ENCODE results near the gene RPL27. TPM values are rescaled to one million over a fixed set of nuclear protein-coding genes. Genes with fewer than 3 reads are reported as not detected.

Gene RPL27
- total and polyA plus RNA-seq, 2 of the 13 experiments (the other 11 are each of a cell fraction or from before 2014, with no cell fraction given): 1,585 to 5,840 TPM

DNA sequence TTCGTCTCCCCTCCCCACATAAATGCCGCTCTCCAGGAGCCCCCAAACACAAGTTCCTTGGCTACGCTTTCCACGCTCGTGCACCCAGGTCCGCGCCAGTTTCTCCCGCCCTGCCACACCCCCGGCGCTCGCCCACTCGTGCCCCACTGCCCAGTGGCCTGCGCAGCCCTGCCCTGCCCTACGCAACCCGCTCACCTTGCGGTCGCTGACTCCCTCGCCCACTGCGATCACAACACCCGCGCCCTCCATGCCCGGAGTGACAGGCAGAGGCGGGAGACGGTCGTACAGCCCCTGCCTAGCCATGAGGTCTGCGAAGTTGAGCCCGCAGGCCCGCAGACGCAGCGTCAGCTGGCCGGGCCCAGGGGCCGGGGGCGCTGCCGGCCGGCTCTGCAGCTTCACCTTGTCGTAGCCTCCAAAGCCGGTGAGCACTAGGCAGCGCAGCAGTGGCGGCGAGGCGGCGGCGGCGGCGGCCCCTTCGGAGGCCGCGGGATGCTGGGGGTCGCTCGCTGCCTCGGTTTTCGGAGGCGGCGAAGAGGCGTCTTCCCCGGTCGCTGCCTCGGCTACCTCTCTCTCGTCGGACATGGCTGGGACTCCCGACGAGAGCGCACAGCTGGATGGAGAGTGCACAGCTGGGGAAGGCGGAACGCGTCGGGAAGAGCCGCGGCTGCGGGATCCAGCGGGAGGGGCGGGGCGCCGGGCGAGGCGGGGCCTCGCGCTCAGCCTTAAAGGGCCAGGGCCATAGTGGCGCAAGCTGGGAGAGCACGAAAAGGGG lies 23.7 kb downstream of the RPL27 start, which contains the start of gene VAT1 (continued):
- TF ChIP-seq, protein P1, sequence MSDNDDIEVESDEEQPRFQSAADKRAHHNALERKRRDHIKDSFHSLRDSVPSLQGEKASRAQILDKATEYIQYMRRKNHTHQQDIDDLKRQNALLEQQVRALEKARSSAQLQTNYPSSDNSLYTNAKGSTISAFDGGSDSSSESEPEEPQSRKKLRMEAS (IDR thresholded peaks at IDR 0.05): peak; percentile 70
- TF ChIP-seq TARDBP (CRISPR knock-in tag; IDR thresholded peaks at IDR 0.05) (peak; percentile 76; the same call in 1 of the 2 replicates), MIER2 (CRISPR knock-in tag; IDR thresholded peaks at IDR 0.05) (no peak; the same call in 1 of the 2 replicates), ZNF761 (CRISPR knock-in tag; conservative IDR thresholded peaks at IDR 0.05) (peak; percentile 88; the same call in 1 of the 2 replicates), ZNF607 (CRISPR knock-in tag; IDR thresholded peaks at IDR 0.05; ENCODE audit: borderline replicate concordance) (peak; percentile 93), ZNF674 (CRISPR knock-in tag; IDR thresholded peaks at IDR 0.05; ENCODE audit: low read depth) (0 out of 2 replicates have a peak, but pooled peaks have one; percentile 35), KAT2B (IDR thresholded peaks at IDR 0.05; ENCODE audit: borderline replicate concordance, low read depth, low read length) (no peak), ZNF605 (CRISPR knock-in tag; IDR thresholded peaks at IDR 0.05) (peak; percentile 67), HMG20A (CRISPR knock-in tag; IDR thresholded peaks at IDR 0.05; ENCODE audit: borderline replicate concordance) (no peak), ZNF235 (CRISPR knock-in tag; IDR thresholded peaks at IDR 0.05; ENCODE audit: borderline replicate concordance) (peak; percentile 29; the same call in 1 of the 2 replicates), SMAD1 (CRISPR knock-in tag; IDR thresholded peaks at IDR 0.05; ENCODE audit: borderline replicate concordance, low read depth) (no peak), EEA1 (CRISPR knock-in tag; IDR thresholded peaks at IDR 0.05; ENCODE audit: borderline replicate concordance) (peak; percentile 90; the same call in 1 of the 2 replicates), PTBP1 (IDR thresholded peaks at IDR 0.05; ENCODE audit: low read depth, low read length, poor library complexity, severe bottlenecking) (peak; percentile 29), ZNF773 (CRISPR knock-in tag; IDR thresholded peaks at IDR 0.05; ENCODE audit: borderline replicate concordance) (peak; percentile 86; the same call in 1 of the 2 replicates)
- TF ChIP-seq, protein P2, sequence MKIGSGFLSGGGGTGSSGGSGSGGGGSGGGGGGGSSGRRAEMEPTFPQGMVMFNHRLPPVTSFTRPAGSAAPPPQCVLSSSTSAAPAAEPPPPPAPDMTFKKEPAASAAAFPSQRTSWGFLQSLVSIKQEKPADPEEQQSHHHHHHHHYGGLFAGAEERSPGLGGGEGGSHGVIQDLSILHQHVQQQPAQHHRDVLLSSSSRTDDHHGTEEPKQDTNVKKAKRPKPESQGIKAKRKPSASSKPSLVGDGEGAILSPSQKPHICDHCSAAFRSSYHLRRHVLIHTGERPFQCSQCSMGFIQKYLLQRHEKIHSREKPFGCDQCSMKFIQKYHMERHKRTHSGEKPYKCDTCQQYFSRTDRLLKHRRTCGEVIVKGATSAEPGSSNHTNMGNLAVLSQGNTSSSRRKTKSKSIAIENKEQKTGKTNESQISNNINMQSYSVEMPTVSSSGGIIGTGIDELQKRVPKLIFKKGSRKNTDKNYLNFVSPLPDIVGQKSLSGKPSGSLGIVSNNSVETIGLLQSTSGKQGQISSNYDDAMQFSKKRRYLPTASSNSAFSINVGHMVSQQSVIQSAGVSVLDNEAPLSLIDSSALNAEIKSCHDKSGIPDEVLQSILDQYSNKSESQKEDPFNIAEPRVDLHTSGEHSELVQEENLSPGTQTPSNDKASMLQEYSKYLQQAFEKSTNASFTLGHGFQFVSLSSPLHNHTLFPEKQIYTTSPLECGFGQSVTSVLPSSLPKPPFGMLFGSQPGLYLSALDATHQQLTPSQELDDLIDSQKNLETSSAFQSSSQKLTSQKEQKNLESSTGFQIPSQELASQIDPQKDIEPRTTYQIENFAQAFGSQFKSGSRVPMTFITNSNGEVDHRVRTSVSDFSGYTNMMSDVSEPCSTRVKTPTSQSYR (CRISPR knock-in tag; IDR thresholded peaks at IDR 0.05; ENCODE audit: borderline replicate concordance): 0 out of 2 replicates have a peak, but pooled peaks have one; percentile 3
- TF ChIP-seq, protein P3, sequence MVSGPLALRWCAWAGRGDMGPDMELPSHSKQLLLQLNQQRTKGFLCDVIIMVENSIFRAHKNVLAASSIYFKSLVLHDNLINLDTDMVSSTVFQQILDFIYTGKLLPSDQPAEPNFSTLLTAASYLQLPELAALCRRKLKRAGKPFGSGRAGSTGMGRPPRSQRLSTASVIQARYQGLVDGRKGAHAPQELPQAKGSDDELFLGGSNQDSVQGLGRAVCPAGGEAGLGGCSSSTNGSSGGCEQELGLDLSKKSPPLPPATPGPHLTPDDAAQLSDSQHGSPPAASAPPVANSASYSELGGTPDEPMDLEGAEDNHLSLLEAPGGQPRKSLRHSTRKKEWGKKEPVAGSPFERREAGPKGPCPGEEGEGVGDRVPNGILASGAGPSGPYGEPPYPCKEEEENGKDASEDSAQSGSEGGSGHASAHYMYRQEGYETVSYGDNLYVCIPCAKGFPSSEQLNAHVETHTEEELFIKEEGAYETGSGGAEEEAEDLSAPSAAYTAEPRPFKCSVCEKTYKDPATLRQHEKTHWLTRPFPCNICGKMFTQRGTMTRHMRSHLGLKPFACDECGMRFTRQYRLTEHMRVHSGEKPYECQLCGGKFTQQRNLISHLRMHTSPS (CRISPR knock-in tag; IDR thresholded peaks at IDR 0.05; ENCODE audit: low read depth): no peak; the same call in 1 of the 2 replicates

Data from HepG2 (cell line).